Measurements from ENCODE around the gene THUMPD1.

DNA sequence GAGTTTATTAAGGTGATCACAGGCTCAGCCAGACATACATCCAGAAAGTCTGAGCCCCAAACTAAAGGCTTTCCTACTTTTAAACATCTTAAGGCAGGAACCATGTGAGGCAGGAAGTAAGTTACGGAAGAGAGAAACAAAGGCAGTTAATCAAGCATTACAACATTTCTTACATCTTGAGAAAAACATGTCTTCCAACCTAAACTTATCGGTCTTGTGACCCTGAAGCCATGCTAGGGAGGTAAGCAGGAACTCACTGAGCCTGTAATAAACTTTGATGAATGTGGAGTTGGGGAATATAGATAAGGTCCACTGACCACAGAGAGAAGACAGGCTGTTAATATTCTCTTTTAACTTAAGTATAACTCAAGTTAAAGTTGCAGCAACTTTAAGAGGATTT, 18.7 kb upstream of the THUMPD1 start:
- TF ChIP-seq GATA2 (IDR thresholded peaks at IDR 0.05; ENCODE audit: low read depth, low read length), result no peak
- no peak for TF ChIP-seq GATA3 (IDR thresholded peaks at IDR 0.05; ENCODE audit: low read depth, low read length)

Data from SH-SY5Y (cell line).